ENCODE data around the gene FAIM.

GRCh38 chr3:138559134-138559533 lies 49.4 kb upstream of the FAIM start:
- TF ChIP-seq, protein P1, sequence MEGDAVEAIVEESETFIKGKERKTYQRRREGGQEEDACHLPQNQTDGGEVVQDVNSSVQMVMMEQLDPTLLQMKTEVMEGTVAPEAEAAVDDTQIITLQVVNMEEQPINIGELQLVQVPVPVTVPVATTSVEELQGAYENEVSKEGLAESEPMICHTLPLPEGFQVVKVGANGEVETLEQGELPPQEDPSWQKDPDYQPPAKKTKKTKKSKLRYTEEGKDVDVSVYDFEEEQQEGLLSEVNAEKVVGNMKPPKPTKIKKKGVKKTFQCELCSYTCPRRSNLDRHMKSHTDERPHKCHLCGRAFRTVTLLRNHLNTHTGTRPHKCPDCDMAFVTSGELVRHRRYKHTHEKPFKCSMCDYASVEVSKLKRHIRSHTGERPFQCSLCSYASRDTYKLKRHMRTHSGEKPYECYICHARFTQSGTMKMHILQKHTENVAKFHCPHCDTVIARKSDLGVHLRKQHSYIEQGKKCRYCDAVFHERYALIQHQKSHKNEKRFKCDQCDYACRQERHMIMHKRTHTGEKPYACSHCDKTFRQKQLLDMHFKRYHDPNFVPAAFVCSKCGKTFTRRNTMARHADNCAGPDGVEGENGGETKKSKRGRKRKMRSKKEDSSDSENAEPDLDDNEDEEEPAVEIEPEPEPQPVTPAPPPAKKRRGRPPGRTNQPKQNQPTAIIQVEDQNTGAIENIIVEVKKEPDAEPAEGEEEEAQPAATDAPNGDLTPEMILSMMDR (conservative IDR thresholded peaks at IDR 0.05 in 1 of 2, IDR thresholded peaks at IDR 0.05 in 1 of 2; ENCODE audit: low read depth in 1 of 2, low read length in 2 of 2), result no peak
- no peak for TF ChIP-seq EZH2 (IDR thresholded peaks at IDR 0.05; ENCODE audit: low read length, missing control alignments)
